MCF 10A (cell line): ENCODE data around the gene RAB37. TPM values are rescaled to one million over a fixed set of nuclear protein-coding genes. Genes with fewer than 3 reads are reported as not detected.

Experiments
- BruUV-seq: library from RNA; stranded (reverse); fragments of 400-500 nt; replicated peaks from 2 replicates; lab custom pipeline; 2021; lab: Mats Ljungman, UMichigan
- CTCF ChIA-PET: fragments of 300-600 bp; sonication (Branson Sonifier 250); formaldehyde crosslinking; extraction: SDS; loops from one replicate; lab custom pipeline; 2021; ENCODE audit warnings: antibody characterized with exemption, inconsistent platforms; lab: Yijun Ruan, JAX
- POLR2A ChIA-PET: fragments of 300-600, 350-650 bp; sonication (Branson Sonifier 250); formaldehyde crosslinking; extraction: SDS; loops from one replicate; lab custom pipeline; 2020; ENCODE audit warnings: antibody characterized with exemption, inconsistent platforms; lab: Yijun Ruan, JAX
- DNase-seq: peaks from one replicate; pipeline ENCODE4 v3.0.0-alpha.2; 2018; ENCODE audit not compliant: unreplicated experiment
- H3K27ac Mint-ChIP-seq: one replicate; pipeline ENCODE4 v1.8.0; 2022; ENCODE audit warnings: mild to moderate bottlenecking, low read depth, mixed read lengths; ENCODE audit not compliant: unreplicated experiment
- H3K27me3 Mint-ChIP-seq: one replicate; pipeline ENCODE4 v1.8.0; 2022; ENCODE audit warnings: mixed read lengths; ENCODE audit not compliant: insufficient read depth, unreplicated experiment
- H3K36me3 Mint-ChIP-seq: one replicate; pipeline ENCODE4 v1.8.0; 2022; ENCODE audit warnings: mild to moderate bottlenecking, moderate library complexity, mixed read lengths; ENCODE audit not compliant: insufficient read depth, unreplicated experiment
- H3K4me1 Mint-ChIP-seq: one replicate; pipeline ENCODE4 v1.8.0; 2022; ENCODE audit warnings: mixed read lengths; ENCODE audit not compliant: insufficient read depth, unreplicated experiment
- H3K4me3 Mint-ChIP-seq: one replicate; pipeline ENCODE4 v1.8.0; 2022; ENCODE audit warnings: mild to moderate bottlenecking, moderate library complexity, mixed read lengths; ENCODE audit not compliant: unreplicated experiment
- H3K9me3 Mint-ChIP-seq: one replicate; pipeline ENCODE4 v1.8.0; 2022; ENCODE audit warnings: mixed read lengths; ENCODE audit not compliant: unreplicated experiment
- CTCF ChIP-seq: fragments of 200-600 bp; IDR thresholded peaks from one replicate; pipeline ENCODE4 v1.8.0; 2022; ENCODE audit warnings: antibody characterized with exemption, mild to moderate bottlenecking; ENCODE audit not compliant: unreplicated experiment
- intact Hi-C: fragments of 100-400 bp; cut with micrococcal nuclease; formaldehyde crosslinking; loops from 2 replicates; pipeline ENCODE4 v1.14.1; 2022
- microRNA-seq: library from miRNA; unstranded; fragments of <30 nt; microRNA quantifications from one replicate; pipeline ENCODE4 v1.2.0, GENCODE V29; 2022
- total RNA-seq: library from RNA; stranded (reverse); gene quantifications from 2 replicates; pipeline ENCODE4 v1.2.3, GENCODE V29; 2022

Gene RAB37
- total RNA-seq, 1 experiment from 2014 or later: not detected

GRCh38 chr17:74796211-74796610 is 59.2 kb downstream of the RAB37 start:
- no peak overlapping the region for H3K4me3 Mint-ChIP-seq
- TF ChIP-seq CTCF: no peak
- H3K36me3 Mint-ChIP-seq: peaks cover 30% of the 10 kb centered on the region
- intact Hi-C loops: no loop called here
- ChIA-PET CTCF (interaction anchor here (0.5 to 1.5 kb wide), 4 partner anchors 62 to 1978 kb away, joined by 3 to 5 read pairs (median 3); no protein-coding TSS in a partner anchor), POLR2A (no interaction called here)
- DNase-seq: no peak
- no peak overlapping the region for H3K27ac Mint-ChIP-seq
- H3K4me1 Mint-ChIP-seq: no peaks in the 10 kb centered on the region
- no peaks in the 10 kb centered on the region for H3K9me3 Mint-ChIP-seq
- H3K27me3 Mint-ChIP-seq: no peaks in the 10 kb centered on the region
- BruUV-seq: no TSS peak

DNA sequence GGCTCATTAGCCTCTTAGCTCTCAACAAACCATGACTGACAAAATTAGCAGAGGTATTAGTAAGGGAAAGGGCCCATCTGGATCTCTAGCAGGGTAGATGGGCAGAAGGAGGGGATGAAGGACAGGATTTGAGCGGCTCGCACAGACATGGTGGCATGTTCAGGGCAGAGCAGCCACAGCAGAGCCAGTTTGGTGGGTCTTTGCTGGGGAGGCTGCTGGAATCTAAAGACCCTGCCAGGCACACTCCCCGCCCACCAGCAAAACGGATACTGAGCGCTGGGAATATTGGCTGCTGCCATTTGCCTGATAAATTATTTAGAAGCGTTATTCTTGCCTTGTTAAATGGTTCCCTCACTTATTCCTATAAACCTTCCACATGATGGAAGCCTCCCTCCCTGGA is 59.8 kb downstream of the RAB37 start:
- no peaks in the 10 kb centered on the region for H3K27me3 Mint-ChIP-seq
- DNase-seq: no peak
- intact Hi-C loops: no loop called here
- H3K27ac Mint-ChIP-seq: no peak overlapping the region
- CTCF ChIA-PET: interaction anchor here (0.5 to 1.5 kb wide), 2 partner anchors 62 to 171 kb away, joined by 3 read pairs; no protein-coding TSS in a partner anchor
- BruUV-seq: no TSS peak
- no peaks in the 10 kb centered on the region for H3K4me1 Mint-ChIP-seq
- no peaks in the 10 kb centered on the region for H3K9me3 Mint-ChIP-seq
- H3K36me3 Mint-ChIP-seq: peaks cover 26% of the 10 kb centered on the region
- no peak for TF ChIP-seq CTCF
- H3K4me3 Mint-ChIP-seq: no peak overlapping the region
- POLR2A ChIA-PET: no interaction called here

Small RNA genes within 50 kb of the gene (microRNA-seq; reads per million reads assigned to microRNA genes)
- 111 reads per million, percentile 73 among the genes with 10 or more reads in this experiment for gene MIR3615

Other genes with a start within 250 kb of the RAB37 start
- not detected in 2 replicates for gene CD300LB, start 205.8 kb upstream of the RAB37 start, total RNA-seq
- gene CD300C, start 191.1 kb upstream of the RAB37 start, total RNA-seq: not detected in 2 replicates
- gene CD300H, start 169.7 kb upstream of the RAB37 start, total RNA-seq: not detected in 2 replicates
- gene CD300LD, start 145.0 kb upstream of the RAB37 start, total RNA-seq: not detected in 2 replicates
- gene CD300E, start 113.5 kb upstream of the RAB37 start, total RNA-seq: not detected in 2 replicates
- not detected in 2 replicates for gene CD300LF, start 24.3 kb upstream of the RAB37 start, total RNA-seq
- 23.9 and 25.3 TPM in 2 replicates for gene NHERF1, start 11.4 kb downstream of the RAB37 start, total RNA-seq
- 58.1 and 64.8 TPM in 2 replicates for gene NAT9, start 39.1 kb downstream of the RAB37 start, total RNA-seq
- gene GRIN2C, start 122.6 kb downstream of the RAB37 start, total RNA-seq: 0.12 and 0.28 TPM in 2 replicates
- gene FDXR, start 135.7 kb downstream of the RAB37 start, total RNA-seq: 25.0 and 29.7 TPM in 2 replicates
- gene FADS6, start 156.4 kb downstream of the RAB37 start, total RNA-seq: not detected in 2 replicates
- not detected in 2 replicates for gene USH1G, start 186.0 kb downstream of the RAB37 start, total RNA-seq
- gene OTOP2, start 187.0 kb downstream of the RAB37 start, total RNA-seq: not detected in 2 replicates
- not detected in 2 replicates for gene OTOP3, start 198.6 kb downstream of the RAB37 start, total RNA-seq
- 3.2 and 7.0 TPM in 2 replicates for gene HID1, start 235.5 kb downstream of the RAB37 start, total RNA-seq